ENCODE measurements around the gene CGB1. TPM values are rescaled to one million over a fixed set of nuclear protein-coding genes. Genes with fewer than 3 reads are reported as not detected.
A peak's percentile ranks its signal among the peaks of the same experiment; 100 is the strongest.
"Not testable (repeated sequence)": the region's sequence is repeated elsewhere in the genome, so short reads cannot be mapped to it uniquely, and the experiment has no call there.

The CGB1 gene
- total and polyA plus RNA-seq, 8 donors: not detected

- Histone ChIP-seq H3K36me3 (no peaks in the 10 kb centered on the region), H3K4me1 (peaks cover 0 to 9% (median 3%) of the 10 kb centered on the region in 3 donors), H3K9me3 (no peaks in the 10 kb centered on the region), H3K4me3 (no peak overlapping the region), H3K27me3 (no peaks in the 10 kb centered on the region), H3K27ac (no peak overlapping the region)
- TF ChIP-seq, protein P1, sequence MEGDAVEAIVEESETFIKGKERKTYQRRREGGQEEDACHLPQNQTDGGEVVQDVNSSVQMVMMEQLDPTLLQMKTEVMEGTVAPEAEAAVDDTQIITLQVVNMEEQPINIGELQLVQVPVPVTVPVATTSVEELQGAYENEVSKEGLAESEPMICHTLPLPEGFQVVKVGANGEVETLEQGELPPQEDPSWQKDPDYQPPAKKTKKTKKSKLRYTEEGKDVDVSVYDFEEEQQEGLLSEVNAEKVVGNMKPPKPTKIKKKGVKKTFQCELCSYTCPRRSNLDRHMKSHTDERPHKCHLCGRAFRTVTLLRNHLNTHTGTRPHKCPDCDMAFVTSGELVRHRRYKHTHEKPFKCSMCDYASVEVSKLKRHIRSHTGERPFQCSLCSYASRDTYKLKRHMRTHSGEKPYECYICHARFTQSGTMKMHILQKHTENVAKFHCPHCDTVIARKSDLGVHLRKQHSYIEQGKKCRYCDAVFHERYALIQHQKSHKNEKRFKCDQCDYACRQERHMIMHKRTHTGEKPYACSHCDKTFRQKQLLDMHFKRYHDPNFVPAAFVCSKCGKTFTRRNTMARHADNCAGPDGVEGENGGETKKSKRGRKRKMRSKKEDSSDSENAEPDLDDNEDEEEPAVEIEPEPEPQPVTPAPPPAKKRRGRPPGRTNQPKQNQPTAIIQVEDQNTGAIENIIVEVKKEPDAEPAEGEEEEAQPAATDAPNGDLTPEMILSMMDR (IDR thresholded peaks at IDR 0.05): no peak
- FAIRE-seq (no peak), DNase-seq (no peak), ATAC-seq (no peak)
- 84 to 91% methylated on average over 9 of the region's 9 CpGs for WGBS, 2 donors
- intact Hi-C loops (cut with DNase I): no loop called here
Measured at GRCh38 chr19:49022116-49022515, 14.6 kb downstream of the CGB1 start.

- DNase-seq (no peak), ATAC-seq (no peak), FAIRE-seq (no peak)
- H3K27ac ChIP-seq: no peak overlapping the region
- peaks cover 0 to 9% (median 3%) of the 10 kb centered on the region in 3 donors for H3K4me1 ChIP-seq
- intact Hi-C loops (cut with DNase I): no loop called here
- H3K9me3 ChIP-seq: no peaks in the 10 kb centered on the region
- H3K27me3 ChIP-seq: no peaks in the 10 kb centered on the region
- 59 to 63% methylated on average over 16 of the region's 16 CpGs for WGBS, 2 donors
- TF ChIP-seq, protein P1 (IDR thresholded peaks at IDR 0.05): no peak
- H3K36me3 ChIP-seq: no peaks in the 10 kb centered on the region
- H3K4me3 ChIP-seq: no peak overlapping the region
Measured at GRCh38 chr19:49020931-49021895, 15.5 kb downstream of the CGB1 start.

DNA sequence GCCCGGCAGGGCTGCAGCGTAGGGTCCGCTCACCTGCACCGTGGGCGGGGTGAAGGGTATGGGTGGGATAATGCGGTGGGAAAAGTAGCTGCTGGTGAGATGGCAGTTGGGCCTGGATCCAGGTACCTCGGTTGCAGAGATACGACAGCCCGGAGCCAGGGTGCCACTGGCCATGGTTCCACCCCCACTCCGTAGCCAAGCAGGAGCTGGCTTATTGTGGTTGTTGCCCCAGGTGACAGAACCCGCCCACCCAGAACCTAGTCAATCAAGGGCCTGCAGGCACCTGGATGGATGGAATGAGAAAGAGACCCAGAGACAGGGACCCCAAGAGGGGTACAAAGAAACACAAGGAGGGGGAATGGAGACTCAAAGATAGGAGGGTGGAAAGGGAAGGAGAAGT lies 16.4 kb downstream of the CGB1 start:
- Histone ChIP-seq H3K4me3 (peak overlapping the region in 2 of 4 donors; percentile 47 to 56), H3K27ac (peak overlapping the region in 1 of 4 donors; percentile 46), H3K4me1 (peaks cover 0 to 9% (median 3%) of the 10 kb centered on the region in 3 donors), H3K27me3 (no peaks in the 10 kb centered on the region), H3K9me3 (no peaks in the 10 kb centered on the region), H3K36me3 (no peaks in the 10 kb centered on the region)
- peak; percentile 70 to 74 (median 71) for ATAC-seq
- peak; percentile 74 to 88 (median 78) for DNase-seq
- 18 to 25% methylated on average over 11 of the region's 11 CpGs for WGBS, 2 donors
- intact Hi-C loops (cut with DNase I): no loop called here
- TF ChIP-seq, protein P1 (IDR thresholded peaks at IDR 0.05): no peak
- FAIRE-seq: no peak

DNA sequence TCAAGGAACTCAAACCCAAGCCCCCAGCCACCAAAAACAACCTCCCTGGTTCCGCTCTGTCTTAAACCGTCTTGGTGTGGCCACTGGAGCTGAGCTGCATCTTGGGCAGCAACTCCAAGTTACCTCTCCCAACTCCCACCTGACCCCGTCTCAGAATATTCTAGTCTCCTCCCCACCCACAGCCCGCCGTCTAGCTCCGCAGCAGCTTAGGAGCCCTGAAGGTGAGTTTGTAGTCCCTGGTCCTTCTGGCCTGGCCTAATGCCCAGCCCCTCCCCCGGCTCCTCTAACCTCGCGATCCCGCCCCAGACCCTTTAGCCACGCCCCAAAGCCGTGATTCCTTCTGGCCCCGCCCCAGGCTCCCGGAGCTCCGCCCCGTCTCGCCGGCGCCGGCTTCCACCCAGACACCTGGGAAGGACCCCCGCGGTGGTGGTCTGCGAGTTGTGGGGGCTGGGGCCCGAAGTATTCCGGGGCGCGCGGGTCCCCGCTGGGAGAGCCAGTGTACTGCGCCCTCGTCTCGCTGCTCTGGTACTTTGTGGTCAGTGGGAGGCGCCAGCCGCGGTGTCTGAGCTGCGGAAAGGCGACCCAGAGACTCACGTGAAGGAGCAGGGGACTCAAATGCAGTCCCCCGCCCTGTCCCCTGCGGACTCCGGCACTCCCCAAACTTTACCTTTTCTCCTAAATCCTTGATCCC lies 17.3 kb downstream of the CGB1 start:
- peak overlapping the region in 3 of 4 donors; percentile 26 to 50 (median 46) for H3K27ac ChIP-seq

DNA sequence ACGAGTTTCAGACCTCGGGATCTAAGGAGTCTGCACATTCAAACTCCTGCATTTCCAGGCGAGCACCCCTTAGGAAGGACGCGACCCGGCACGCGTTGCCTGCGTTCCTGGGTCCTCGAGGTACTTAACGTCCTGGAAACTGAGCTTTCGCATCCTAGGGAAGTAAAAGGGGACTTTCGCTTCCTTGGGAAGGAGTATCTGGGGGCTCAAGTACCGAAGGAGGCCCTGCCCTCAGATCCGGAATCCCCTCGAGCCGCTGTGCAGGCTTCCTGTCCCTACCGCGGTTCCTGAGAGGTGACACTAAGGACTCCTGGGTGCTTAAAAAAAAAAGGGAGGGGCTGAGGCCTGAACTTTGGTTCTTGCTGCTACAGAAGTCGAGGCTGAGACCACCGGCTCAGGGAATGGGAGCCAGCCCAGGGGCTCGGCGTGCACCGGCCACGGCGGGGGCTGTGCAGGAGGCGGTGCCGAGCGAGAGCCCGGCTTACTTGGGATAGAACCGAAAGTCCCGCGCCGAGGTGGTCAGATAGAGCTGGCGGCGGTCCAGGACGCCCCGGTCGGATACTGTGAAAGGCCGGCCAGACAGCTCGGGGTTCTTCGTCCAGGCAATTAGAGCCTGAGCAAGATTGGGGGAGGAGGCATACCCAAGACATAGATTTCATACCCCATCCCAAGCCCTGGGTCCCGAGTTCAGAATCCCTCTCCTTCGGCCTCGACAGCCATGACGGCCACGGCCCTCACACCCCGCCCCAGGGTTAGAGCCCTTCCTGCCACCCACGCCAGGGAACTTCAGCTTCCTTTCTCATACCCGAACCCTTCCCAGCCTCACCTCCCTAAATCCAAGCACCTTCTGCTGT lies 18.1 kb downstream of the CGB1 start:
- ATAC-seq (peak in 3 of 4 donors; percentile 1 to 5 (median 3)), DNase-seq (peak in 3 of 6 donors; percentile 36 to 75 (median 57))
- H3K4me3 ChIP-seq: peak overlapping the region in 3 of 4 donors; percentile 8 to 56 (median 47)
- H3K9me3 ChIP-seq; H3K27me3 ChIP-seq; H3K4me1 ChIP-seq; H3K27ac ChIP-seq; FAIRE-seq; H3K36me3 ChIP-seq; intact Hi-C loops (cut with DNase I): not testable (repeated sequence)
- WGBS, 2 donors: 7 to 13% methylated on average over 43 to 50 of the region's 50 CpGs

More for the DNA sequence above, 17.3 kb downstream of the CGB1 start:
- ATAC-seq (peak; percentile 85 to 93 (median 91)), FAIRE-seq (no peak), DNase-seq (peak; percentile 80 to 97 (median 90))
- Histone ChIP-seq H3K27me3 (no peaks in the 10 kb centered on the region), H3K4me3 (peak overlapping the region; percentile 5 to 56 (median 30)), H3K36me3 (no peaks in the 10 kb centered on the region), H3K9me3 (no peaks in the 10 kb centered on the region), H3K4me1 (peaks cover 0 to 9% (median 3%) of the 10 kb centered on the region in 3 donors)
- WGBS, 2 donors: 7 to 8% methylated on average over 36 to 41 of the region's 41 CpGs
- intact Hi-C loops (cut with DNase I): no loop called here
- TF ChIP-seq, protein P1 (IDR thresholded peaks at IDR 0.05): no peak
